Stimulated activated CD8-positive, alpha-beta memory T cell treated with anti-CD3 and anti-CD28 coated beads, Interleukin-4, amount 100 ng/mL, for 24 hours (primary cell): ENCODE measurements around the gene CFAP73.
A peak's percentile ranks its signal among the peaks of the same experiment; 100 is the strongest.

Experiments used
- DNase-seq: peaks from one replicate; pipeline ENCODE4 v3.0.0-alpha.2; 2020; ENCODE audit warnings: low read depth

The CFAP73 gene

DNA sequence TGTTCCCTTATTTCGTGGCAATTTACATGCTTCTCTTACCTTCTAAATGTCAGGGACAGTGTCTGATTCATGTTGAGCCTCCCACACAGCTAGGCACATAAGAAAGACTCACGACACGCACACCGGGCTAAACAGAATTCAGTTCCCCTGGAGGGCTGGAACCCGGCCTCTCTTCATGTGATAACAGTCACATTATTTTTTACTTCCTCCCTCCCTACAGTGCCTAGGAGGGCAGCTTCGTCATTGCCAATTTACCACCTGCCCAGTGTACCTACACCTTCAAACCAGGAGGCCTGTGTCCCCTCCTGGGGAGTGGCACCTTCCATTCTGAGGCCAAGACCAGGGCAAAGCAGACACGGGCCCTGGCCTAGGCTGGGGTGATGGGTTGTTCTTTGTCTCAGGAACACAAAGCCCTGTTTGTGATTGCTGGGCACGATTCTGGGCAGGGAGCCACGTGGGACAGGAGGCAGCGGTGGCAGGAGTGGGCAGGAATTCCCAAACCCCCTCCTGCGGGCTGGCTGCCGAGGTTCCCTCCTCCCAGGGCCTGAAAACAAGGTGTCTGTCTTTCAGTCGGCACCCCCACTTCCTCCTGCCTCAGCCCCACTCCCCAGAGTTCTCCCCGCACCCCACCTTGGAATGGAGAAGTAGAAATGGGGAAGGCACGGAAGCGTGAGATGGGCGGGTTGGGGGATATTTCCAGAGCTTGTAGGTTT, 7.2 kb upstream of the CFAP73 start:
- no peak for DNase-seq

- no peak for DNase-seq
These were observed 6.6 kb upstream of the CFAP73 start for GRCh38 chr12:113142886-113143332.

DNA sequence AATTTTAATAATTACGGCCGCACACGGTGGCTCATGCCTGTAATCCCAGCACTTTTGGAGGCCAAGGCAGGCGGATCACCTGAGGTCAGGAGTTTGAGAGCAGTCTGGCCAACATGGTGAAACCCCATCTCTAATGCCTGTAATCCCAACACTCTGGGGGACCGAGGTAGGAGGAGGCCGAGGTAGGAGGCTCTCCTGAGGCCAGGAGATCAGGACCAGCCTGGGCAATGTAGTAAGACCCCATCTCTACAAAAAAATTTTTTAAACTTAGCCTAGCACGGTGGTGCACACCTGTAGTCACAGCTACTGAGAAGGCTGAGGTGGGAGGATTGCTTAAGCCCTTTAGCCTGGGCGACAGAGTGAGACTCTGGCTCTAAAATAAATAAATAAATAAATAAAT, 5.6 kb upstream of the CFAP73 start:
- no peak for DNase-seq

GRCh38 chr12:113144806-113145205, 4.7 kb upstream of the CFAP73 start:
- no peak for DNase-seq

DNA sequence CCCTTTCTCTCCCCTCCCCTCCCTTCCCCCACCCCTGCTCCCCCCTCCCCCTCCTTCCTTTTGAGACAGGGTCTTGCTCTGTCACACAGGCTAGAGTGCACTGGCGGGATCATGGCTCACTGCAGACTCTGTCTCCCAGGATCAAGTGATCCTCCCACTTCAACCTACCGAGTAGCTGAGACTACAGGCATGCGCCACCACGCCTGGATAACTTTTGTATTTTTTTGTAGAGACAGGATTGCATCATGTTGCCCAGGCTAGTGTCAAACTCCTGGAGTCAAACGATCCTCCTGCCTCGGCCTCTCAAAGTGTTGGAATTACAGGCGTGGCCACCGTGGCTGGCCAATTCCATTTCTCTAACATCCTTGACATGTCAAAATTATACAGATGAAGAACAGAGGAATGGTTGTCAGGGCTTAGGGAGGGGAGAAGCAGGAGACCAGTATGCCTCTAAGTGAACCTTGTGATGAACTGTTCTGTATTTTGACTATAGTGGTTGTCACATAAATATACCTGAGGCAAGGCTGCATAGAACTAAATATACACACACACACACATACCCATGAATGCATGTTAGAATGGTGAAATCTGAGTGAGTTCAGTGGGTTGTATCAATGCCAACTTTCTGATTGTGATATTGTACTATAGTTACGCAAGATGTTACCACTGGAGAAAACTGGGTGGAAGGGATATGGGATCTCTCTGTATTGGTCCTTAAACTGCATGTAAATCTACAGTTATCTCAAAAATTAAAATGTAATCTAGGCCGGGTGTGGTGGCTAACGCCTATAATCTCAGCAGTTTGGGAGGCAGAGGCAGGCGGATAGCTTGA, 3.6 kb upstream of the CFAP73 start:
- no peak for DNase-seq

GRCh38 chr12:113146999-113147398, 2.5 kb upstream of the CFAP73 start:
- DNase-seq = no peak

- DNase-seq = no peak
These were observed 2.1 kb downstream of the CFAP73 start for GRCh38 chr12:113151655-113152054.

- no peak for DNase-seq
These were observed 2.8 kb downstream of the CFAP73 start for GRCh38 chr12:113152196-113152834.

DNA sequence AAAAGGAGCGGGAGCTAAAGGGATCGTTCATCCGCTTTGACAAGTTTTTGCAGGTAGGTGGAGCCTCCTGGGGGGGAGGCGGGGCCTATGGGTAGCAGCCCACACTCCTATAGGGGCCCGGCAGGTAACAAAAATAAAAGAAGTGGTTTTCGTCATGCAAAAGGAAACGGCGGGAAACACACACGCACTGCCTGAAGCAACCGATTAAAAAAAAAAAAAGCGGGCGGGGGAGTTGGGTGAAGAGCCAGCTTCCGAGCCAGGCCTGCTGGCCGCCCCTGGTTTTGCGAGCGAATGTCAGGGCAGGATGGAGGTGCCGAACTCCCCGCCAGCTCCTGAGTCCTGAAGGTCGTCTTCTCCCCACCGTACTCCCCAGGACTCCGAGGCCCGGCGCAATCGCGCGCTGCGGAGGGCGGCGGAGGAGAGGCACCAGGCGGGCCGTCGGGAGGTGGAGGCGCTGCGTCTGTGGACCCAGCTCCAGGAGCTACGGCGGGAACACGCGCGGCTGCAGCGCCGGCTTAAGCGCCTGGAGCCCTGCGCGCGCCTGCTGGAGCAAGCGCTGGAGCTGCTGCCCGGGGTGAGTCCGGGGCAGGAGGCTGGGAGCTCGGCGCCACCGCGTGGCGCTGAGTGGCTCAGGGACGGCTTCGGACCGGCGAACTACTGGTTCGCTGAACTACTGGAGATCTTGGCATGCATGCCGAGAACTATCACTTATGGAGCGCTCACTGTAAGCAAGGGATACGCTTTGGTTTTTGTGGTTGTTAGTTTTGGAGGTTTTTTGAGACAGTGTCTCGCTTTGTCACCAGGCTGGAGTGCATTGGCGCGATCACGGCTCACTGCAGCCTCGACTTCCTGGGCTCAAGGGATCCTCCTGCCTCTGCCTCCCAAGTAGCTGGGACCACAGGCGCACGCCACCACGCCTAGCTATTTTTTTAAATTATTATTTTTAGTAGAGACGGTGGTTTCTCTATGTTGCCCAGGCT, 3.6 kb downstream of the CFAP73 start:
- DNase-seq = peak; percentile 36

DNA sequence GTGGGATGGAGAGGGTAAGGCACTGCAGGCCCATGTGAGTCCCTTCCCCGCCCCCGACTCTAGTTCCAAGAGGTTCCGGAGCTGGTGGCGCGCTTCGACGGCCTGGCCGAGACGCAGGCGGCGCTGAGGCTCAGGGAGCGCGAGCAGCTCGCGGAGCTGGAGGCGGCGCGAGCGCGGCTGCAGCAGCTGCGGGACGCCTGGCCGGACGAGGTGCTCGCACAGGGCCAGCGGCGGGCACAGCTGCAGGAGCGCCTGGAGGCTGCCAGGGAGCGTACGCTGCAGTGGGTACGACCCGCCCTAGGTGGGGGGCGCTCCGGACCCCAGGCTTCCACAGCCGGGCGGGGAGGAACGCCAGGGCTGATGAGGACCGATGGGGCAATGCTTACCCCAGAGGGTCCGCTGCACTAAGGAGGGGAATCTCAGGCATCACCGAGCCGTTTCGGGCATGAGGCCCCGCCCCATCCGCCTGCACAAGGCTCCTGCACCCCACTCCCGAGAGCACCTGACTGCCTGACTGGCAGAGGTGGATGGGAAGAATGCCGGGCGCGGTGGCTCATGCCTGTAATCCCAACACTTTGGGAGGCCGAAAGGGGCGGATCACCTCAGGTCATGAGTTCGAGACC, 4.9 kb downstream of the CFAP73 start:
- DNase-seq = no peak

DNA sequence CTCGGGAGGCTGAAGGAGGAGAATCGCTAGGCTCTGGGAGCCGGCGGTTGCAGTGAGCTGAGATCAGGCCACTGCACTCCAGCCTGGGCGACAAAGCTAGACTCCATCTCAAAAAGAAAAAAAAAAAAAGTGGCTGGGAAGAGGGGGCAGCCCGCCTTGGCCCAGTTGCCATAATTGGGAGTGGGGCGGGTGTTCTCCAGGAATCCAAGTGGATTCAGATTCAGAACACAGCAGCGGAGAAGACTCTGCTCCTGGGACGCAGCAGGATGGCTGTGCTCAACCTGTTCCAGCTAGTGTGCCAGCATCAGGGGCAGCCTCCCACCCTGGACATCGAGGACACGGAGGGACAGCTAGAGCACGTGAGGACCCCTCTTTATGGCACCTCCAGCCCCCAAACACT, 5.5 kb downstream of the CFAP73 start:
- DNase-seq = no peak

DNA sequence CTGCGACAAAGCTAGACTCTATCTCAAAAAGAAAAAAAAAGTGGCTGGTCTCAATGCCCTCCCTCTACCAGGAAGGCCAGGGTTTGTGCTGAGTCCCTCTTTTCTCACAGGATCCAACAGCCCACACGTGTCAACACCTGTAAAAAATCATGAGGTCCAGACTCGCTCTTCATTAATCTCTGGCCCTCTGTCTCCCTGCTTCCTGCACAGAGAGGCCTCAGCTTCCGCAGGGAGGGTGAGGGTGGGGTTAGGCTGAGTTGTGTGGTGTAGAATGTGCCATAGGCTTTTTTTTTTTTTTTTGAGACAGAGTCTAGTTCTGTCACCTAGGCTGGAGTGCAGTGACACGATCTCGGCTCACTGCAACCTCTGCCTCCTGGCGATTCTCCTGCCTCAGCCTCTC, 6.1 kb downstream of the CFAP73 start:
- DNase-seq = no peak

DNA sequence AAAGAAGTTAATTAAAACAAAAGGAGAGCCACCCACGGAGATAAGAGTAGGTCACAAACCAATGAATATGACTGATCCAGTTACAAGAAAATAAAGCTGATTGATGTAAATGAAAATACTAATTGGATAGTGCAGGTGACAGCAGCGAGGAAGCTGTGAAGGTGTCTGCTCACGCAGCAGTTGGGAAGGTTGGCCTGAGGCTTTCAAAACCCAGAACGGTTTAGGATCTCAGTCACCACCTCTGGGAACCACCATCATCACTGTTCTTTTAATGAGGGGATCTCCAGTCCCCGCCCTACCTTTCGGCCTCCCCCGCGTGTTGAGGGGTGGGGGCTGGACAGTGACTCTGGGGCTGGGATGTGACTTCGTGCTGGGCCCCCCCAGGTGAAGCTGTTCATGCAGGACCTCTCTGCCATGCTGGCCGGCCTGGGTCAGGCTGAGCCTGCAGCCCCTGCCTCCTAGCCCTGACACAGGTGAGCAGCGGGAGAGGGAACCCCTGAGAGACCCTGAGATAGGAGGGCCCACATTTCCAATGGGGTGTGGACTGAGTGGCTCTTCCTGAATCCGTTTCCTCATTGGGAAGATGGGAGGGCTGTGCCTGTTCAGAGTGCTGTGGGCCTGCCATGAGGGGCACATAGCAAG, 7.8 kb downstream of the CFAP73 start:
- no peak for DNase-seq

DNA sequence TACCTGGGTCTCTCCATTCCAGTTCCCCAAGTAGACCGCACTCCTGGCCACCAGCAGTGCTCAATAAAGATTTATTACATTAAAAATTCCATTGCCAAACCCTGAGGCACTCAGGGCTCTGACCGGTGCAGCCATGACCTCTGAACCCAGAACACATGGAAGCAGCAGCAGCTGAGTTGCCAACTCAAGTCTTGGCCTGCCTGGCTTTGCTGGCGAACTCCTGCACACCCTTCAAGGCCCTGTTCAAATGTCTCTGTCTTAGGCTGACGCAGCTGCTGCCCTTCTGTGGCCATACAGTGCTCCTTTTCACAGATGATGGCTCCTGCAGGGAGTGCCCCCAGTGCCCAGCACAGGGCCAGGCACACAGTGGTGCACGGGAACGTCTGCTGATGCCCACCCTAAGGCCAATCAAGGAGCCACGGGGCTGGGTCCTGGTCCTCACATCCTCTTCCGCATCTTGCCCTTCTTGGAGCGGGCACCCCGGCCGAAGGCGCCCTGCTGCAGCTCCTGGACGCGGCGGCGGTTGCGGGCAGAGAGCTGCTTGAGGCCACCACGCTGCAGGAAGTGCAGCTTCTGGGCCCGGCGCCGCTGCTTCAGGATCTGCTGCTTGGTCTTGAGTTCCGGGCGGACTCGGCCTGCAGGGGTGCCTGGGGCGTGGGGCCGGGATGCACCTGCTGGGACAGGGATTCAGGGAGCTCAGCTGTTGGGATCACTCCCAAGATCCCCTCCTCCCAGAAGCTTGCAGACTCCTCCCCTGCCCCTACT, 9.1 kb downstream of the CFAP73 start:
- no peak for DNase-seq

- no peak for DNase-seq
These were observed 10.4 kb downstream of the CFAP73 start for GRCh38 chr12:113159937-113160336.

DNA sequence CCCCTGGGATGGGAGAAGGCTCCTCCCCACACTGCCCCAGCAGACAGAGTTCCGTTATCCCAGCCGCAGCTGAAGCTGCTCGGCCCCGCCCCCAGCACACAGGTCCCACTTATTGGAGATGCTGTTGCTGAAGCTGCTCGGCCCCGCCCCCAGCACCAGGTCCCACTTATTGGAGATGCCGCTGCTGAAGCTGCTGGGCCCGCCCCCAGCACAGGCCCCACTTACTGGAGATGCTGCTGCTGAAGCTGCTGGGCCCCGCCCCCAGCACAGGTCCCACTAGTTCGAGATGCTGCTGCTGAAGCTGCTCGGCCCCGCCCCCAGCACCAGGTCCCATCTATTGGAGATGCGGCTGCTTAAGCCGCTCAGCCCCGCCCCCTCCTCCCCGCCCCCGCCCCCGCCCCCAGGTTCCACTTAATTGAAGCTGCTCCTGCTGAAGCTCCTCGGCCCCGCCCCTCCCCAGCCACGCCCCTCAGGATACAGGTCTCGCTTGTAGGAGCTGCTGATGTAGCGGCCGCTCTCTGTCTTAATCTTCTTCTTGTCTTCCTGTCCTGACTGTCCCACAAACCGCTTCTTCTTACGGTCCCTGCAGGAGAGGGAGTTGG, 12.0 kb downstream of the CFAP73 start:
- no peak for DNase-seq

DNA sequence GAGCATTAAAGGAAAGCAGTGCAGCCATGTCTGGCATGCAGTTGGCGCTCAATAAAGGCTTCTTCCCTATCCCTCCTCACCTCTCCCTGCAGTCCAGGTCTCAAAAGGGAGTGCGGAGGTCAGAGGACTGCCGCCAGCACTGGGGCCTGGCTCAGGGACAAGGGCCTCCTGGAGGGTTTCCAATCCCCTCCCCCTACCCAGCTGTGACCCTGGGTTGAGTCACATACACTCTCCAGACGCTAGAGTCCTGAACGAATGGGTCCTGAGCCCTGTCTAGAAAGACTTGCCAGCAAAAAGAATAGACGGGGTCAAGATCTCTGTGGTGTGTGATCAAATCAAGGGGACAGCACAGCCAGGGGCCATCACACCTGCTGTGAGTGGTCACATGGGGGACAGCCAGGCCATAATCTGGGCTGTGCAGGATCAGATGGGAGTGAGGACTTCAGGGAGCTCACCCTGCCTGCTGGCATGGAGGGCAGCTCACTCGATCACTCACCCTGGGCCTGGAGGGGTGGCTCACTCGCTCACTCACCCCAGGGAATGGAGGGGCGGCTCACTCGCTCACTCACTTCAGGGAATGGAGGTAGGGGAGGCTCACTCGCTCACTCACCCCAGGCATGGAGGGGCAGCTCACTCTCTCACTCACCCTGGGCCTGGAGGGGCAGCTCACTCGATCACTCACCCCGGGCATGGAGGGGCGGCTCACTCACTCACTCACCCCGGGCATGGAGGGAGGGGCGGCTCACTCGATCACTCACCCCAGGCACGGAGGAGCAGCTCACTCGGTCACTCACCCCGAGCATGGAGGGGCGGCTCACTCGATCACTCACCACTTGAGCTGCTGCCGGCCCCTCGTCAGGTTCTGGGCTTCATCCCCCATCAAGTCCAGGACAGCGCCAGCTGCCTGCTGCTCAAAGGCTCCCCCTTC, 12.8 kb downstream of the CFAP73 start:
- DNase-seq = no peak

GRCh38 chr12:113163030-113163360, 13.5 kb downstream of the CFAP73 start:
- no peak for DNase-seq

DNA sequence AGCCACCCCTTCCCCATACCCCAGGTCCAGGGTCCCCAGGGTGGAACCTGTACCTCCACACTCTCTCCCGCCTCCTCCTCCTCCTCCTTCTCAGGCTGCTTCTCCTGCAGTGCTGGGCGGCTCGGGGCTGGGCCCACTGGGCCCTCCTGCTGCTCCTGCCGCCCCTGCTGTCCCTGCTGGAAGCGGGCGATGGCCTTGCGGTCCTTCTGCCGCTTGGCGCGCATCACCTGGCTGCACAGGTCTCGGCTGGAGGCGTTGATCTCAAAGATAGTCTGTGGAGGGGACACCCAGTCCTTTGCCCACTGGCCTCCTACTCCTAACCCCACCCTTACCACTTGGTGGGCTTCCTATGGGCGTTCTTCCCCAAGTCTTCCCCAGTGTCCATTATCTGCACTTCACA, 14.5 kb downstream of the CFAP73 start:
- no peak for DNase-seq
